KOPT-K1 (cell line): ENCODE results near the gene ALK.

Experiments
- H3K27ac ChIP-seq: fragments of 200-600 bp; sonication (generic); 2 replicates; pipeline ENCODE4 v1.5.1; 2016; ENCODE audit warnings: antibody characterized with exemption, mild to moderate bottlenecking, low read depth, low read length; ENCODE audit not compliant: poor library complexity, severe bottlenecking
- H3K36me3 ChIP-seq: fragments of 200-600 bp; sonication (generic); 2 replicates; pipeline ENCODE4 v1.5.1; 2017; ENCODE audit warnings: antibody characterized with exemption, mild to moderate bottlenecking, low read length, moderate library complexity; ENCODE audit not compliant: insufficient read depth
- H3K9me3 ChIP-seq: fragments of 200-600 bp; sonication (generic); 2 replicates; pipeline ENCODE4 v1.5.1; 2017; ENCODE audit warnings: antibody characterized with exemption, low read length, mild to moderate bottlenecking; ENCODE audit not compliant: insufficient read depth, poor library complexity, severe bottlenecking

The ALK gene

DNA sequence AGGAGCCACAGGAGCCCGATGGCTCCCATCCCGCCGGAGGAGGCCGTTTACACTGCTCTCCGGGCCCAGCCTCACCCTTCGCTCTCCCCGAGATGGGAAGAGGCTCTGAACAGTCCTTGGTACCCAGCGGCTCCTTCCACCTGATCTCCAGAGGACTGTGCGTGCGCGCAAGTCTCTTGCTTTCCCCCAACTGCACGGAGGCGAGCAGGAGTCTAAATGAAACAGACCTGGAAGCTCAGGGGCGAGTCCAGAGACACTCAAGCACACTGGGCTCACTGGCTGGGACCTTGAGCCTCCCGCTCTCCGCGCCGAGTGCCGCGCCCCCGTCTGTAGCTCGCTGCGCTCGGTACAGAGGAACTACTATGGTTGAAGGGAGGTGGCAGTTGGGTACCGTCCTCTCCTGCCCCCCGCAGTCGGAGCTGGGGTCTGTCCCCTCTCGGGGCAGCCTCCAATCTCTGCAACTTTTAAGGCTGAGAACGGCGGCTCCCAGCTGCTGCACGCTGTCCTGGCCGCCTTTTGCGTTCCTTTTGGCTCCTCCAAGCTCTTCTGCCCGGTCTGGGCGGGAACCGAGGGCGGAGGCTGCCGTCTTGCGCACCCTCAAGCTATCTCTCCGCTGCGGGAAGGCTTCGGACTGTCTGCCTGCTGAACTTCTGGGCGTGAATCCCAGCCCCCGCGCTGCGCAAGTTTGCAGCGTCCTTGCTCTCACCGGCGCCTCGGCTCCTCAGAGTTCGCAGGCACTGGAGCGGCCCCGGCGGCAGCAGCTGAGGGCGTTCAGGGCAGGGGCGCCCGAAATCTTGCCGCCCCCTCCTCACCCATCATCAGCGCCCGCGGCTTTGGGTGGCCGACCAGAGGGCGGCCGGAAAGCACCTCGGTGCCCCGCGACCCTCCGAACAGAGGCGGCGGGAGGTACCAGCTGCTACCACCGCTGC, 491 bp downstream of the ALK start:
- H3K27ac ChIP-seq = no peak overlapping the region

GRCh38 chr2:29920130-29920577, 1.2 kb downstream of the ALK start:
- no peak overlapping the region for H3K27ac ChIP-seq
- H3K36me3 ChIP-seq = no peaks in the 10 kb centered on the region
- H3K9me3 ChIP-seq = no peaks in the 10 kb centered on the region

More for the DNA sequence above, 491 bp downstream of the ALK start:
- Histone ChIP-seq H3K9me3 (no peaks in the 10 kb centered on the region), H3K36me3 (no peaks in the 10 kb centered on the region)

GRCh38 chr2:29918941-29919340, 2.4 kb downstream of the ALK start:
- H3K9me3 ChIP-seq = no peaks in the 10 kb centered on the region
- no peak overlapping the region for H3K27ac ChIP-seq
- H3K36me3 ChIP-seq = no peaks in the 10 kb centered on the region

DNA sequence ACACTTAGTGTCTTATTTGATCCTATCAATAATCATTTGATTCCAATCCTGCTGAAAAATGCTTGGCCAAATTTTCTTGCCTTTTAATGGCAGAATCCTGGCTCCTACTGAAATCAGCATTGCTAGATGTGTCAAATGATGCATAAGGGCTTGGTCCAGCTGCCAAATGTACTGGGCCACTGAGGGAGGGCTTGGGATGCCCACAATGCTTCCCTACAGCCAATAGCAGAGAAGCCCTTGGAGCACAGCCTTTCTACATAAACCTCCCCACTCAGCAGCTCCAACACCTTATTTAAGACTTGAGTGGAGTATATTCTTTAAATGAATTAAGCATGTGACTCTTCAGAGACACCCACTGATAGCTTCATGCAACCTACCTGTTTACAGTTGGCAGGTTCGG, 3.6 kb downstream of the ALK start:
- no peak overlapping the region for H3K27ac ChIP-seq
- no peaks in the 10 kb centered on the region for H3K9me3 ChIP-seq
- no peaks in the 10 kb centered on the region for H3K36me3 ChIP-seq

- no peaks in the 10 kb centered on the region for H3K9me3 ChIP-seq
- no peaks in the 10 kb centered on the region for H3K36me3 ChIP-seq
- no peak overlapping the region for H3K27ac ChIP-seq
These were observed 4.8 kb downstream of the ALK start for GRCh38 chr2:29916571-29916970.

- no peaks in the 10 kb centered on the region for H3K36me3 ChIP-seq
- H3K27ac ChIP-seq = no peak overlapping the region
- H3K9me3 ChIP-seq = no peaks in the 10 kb centered on the region
These were observed 10.4 kb downstream of the ALK start for GRCh38 chr2:29910960-29911359.

GRCh38 chr2:29910465-29910864, 10.9 kb downstream of the ALK start:
- H3K36me3 ChIP-seq = no peaks in the 10 kb centered on the region
- H3K27ac ChIP-seq = no peak overlapping the region
- no peaks in the 10 kb centered on the region for H3K9me3 ChIP-seq

DNA sequence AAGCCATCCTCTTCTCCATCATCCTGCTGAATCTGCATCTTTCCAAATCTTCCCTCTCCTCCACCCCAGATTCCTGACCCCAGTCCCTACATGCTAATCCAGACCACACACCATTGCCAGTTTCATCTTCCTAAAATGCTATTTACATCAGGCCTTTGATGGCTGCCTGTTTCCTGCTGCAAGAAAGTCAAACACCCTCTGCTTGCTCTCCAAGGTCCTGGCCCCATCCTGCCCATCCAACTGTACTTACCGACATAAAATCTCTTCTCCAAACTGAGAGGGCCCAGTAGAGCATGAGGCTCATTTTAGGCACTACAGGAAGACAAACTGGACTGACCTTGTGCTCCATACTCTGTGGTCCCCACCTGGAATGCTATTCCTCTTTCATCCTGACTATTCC, 19.0 kb downstream of the ALK start:
- no peak overlapping the region for H3K27ac ChIP-seq
- H3K36me3 ChIP-seq = no peaks in the 10 kb centered on the region
- no peaks in the 10 kb centered on the region for H3K9me3 ChIP-seq

DNA sequence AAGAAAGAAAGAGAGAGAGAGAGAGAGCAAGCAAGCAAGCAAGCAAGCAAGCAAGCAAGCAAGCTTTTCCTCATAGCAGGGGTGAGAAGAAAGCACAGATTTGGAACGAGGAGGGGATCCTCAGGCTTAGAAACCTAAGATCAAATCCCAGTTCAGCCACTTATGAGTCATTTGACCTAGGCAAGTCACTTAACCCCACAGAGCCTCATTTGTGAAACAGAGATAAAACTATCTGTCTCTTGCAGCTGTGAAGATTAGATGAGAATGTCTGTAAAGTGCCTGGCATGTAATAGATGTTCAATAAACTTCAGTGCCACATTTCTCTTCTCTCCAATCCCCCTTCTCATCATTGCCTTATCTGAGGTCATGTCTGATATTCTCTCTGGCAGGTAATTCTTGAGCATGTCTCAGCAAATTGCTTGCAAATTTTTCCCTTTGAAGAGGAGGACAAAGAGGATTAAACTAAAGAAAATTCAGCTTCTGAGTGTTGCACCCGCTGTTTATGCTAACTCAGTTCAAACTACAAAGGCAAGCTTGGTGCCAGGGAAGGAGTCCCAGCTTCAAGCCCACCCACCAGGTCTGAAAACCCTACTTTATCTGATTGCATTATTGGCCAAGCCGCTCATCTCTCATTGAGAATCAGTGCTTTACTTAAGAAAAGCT, 20.3 kb downstream of the ALK start:
- H3K27ac ChIP-seq = no peak overlapping the region
- no peaks in the 10 kb centered on the region for H3K9me3 ChIP-seq
- H3K36me3 ChIP-seq = no peaks in the 10 kb centered on the region

DNA sequence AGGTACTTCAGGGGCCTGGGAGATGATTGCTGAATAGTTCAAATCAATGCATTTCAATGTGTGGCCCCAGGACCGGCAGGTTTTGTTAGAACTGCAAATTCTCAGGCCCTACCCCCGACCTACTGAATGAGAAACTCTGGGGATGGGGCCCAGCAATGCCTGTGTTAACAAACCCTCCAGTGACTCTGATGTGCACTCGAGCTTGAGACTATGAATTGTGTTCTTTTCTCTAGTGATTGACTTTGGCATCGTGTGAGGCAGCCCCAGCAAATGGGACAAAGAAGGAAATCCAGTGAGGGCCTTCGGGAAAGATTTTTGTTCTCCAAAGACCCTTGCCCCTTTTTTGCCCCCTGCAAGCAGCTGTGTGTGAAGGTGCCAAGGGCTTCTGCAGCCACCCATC, 22.4 kb downstream of the ALK start:
- H3K27ac ChIP-seq = no peak overlapping the region
- H3K9me3 ChIP-seq = no peaks in the 10 kb centered on the region
- H3K36me3 ChIP-seq = no peaks in the 10 kb centered on the region

DNA sequence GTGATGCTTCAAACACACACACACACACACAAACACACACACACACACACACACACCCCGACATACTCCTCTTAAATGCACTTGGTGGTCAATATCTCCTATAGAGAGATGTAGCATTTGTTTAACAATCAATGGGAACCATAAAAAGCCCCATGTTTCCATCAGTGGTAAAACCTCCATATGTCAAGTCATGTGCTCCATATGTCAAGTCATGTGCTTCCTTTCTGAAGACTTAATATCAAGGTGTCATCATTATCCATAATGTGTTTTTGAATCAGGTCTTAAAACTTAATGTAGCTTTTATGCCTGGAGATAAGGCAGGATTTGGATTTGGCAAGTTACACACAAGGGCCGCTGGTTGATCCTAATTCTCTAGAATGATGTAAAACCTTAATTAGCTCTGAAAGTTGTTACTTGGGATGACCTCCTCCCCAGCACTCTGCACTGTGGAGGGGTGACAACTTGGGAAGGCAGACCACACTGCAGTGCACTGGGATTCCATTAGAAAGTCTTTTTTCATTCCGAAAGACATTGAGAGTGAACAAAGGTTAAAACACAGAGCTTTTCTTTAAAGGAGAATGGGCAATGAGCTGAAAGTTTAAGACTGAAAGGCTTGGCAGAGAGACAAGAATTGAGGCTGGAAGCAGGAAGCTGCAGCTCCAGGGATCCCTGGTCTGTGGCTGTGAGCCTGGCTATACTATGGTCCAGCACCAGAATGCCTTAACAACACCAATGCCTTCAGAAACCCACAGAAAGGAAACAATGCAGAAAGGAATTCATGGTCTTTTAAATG, 26.4 kb downstream of the ALK start:
- H3K27ac ChIP-seq = no peak overlapping the region
- no peaks in the 10 kb centered on the region for H3K9me3 ChIP-seq
- no peaks in the 10 kb centered on the region for H3K36me3 ChIP-seq

- Histone ChIP-seq H3K9me3 (no peaks in the 10 kb centered on the region), H3K27ac (no peak overlapping the region), H3K36me3 (no peaks in the 10 kb centered on the region)
These were observed 28.7 kb downstream of the ALK start for GRCh38 chr2:29892585-29893259.

DNA sequence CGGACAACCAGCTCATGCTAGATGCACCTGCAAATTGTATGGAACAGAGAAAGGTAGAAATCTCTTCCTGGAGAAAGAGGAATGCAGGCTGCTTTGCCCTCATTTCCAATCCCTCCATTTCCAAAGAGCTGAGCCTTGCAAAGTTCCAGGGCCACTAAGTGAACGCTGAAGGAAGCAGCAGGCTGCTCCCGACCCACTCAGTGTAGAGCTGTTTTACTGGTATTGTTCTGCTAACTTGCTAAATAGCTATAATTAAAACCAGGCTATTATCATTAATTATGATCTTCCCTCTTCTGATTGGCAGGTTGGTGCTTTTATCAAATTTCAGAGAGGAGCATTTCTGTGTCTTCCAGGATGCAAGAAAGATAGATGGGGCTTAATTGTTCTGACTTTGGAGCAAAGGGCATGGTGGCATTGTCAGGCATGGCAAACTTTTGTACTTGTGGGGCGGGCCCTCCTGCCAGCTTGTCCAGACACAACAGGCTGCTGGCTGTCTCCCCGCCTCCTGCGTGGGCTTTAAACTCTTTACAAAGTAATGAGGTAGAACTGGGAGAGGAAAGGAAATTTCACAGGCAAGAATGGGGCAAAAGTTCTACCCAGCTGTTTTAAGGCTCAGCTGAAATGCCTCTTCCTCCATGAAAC, 40.2 kb downstream of the ALK start:
- no peak overlapping the region for H3K27ac ChIP-seq
- H3K36me3 ChIP-seq = no peaks in the 10 kb centered on the region
- H3K9me3 ChIP-seq = no peaks in the 10 kb centered on the region

GRCh38 chr2:29880084-29880483, 41.3 kb downstream of the ALK start:
- Histone ChIP-seq H3K9me3 (no peaks in the 10 kb centered on the region), H3K36me3 (no peaks in the 10 kb centered on the region), H3K27ac (no peak overlapping the region)
